H1 (cell line): ENCODE measurements around the gene POU6F2. TPM values are rescaled to one million over a fixed set of nuclear protein-coding genes. Genes with fewer than 3 reads are reported as not detected.

Experiments used
- CTCF ChIA-PET: fragments of 300-600 bp; sonication (Branson Sonifier 250); formaldehyde crosslinking; loops from one replicate; lab custom pipeline; 2021; ENCODE audit not compliant: partially characterized antibody; lab: Charles Lee
- POLR2A ChIA-PET: fragments of 300-600 bp; sonication (Branson Sonifier 250); formaldehyde crosslinking; loops from one replicate; lab custom pipeline; 2021; ENCODE audit warnings: inconsistent platforms; ENCODE audit not compliant: partially characterized antibody; lab: Charles Lee
- DNase-seq, 2 experiments: peaks; one replicate each; pipeline versions ENCODE4 v3.0.0 to v3.0.0-alpha.2; 2010 to 2022; ENCODE audit warnings: low spot score in 2 of 2, low read depth in 1 of 2, mixed read lengths in 1 of 2
- FAIRE-seq: peaks from 2 replicates; lab custom pipeline; 2011; peaks lifted over from hg19 to GRCh38; lab: Jason Lieb, UNC
- H2AFZ ChIP-seq: 2 replicates; pipeline ENCODE4 v1.8.1; 2012; ENCODE audit warnings: low read length, inconsistent platforms
- H2AK5ac ChIP-seq: 2 replicates; pipeline ENCODE4 v1.6.1; 2013; ENCODE audit warnings: low read depth, low read length
- H2BK120ac ChIP-seq: replicated peaks from 2 replicates; pipeline ENCODE3; 2013; ENCODE audit warnings: low read depth, low read length, inconsistent platforms
- H2BK12ac ChIP-seq: 2 replicates; pipeline ENCODE4 v1.6.1; 2013; ENCODE audit warnings: low read depth, low read length
- H2BK15ac ChIP-seq: 2 replicates; pipeline ENCODE4 v1.6.1; 2013; ENCODE audit warnings: low read length
- H2BK20ac ChIP-seq: 2 replicates; pipeline ENCODE4 v1.6.1; 2013; ENCODE audit warnings: low read length
- H2BK5ac ChIP-seq: 2 replicates; pipeline ENCODE4 v1.6.1; 2013; ENCODE audit warnings: low read depth, low read length
- H3K14ac ChIP-seq: 2 replicates; pipeline ENCODE4 v1.6.1; 2013; ENCODE audit warnings: inconsistent platforms; ENCODE audit not compliant: insufficient read length
- H3K18ac ChIP-seq: 2 replicates; pipeline ENCODE4 v1.6.1; 2013; ENCODE audit warnings: low read length; ENCODE audit errors: extremely low read depth
- H3K23ac ChIP-seq: 2 replicates; pipeline ENCODE4 v1.6.1; 2013; ENCODE audit warnings: inconsistent platforms; ENCODE audit not compliant: insufficient read length
- H3K23me2 ChIP-seq: 2 replicates; pipeline ENCODE4 v1.6.1; 2013; ENCODE audit warnings: low read depth, low read length
- H3K27ac ChIP-seq: 2 replicates; pipeline ENCODE4 v1.6.1; 2011; ENCODE audit warnings: low read depth, low read length, inconsistent platforms
- H3K27me3 ChIP-seq, 4 experiments: replicated peaks in 1 of 4; 1 replicate in 1 of 4; 2 replicates in 3 of 4; pipeline versions ENCODE4 v1.6.1 to v1.8.1; 2011 to 2013; ENCODE audit warnings: low read length in 3 of 4, mild to moderate bottlenecking in 3 of 4, inconsistent platforms in 2 of 4, mixed read lengths in 2 of 4, moderate library complexity in 1 of 4; ENCODE audit not compliant: control insufficient read depth in 3 of 4, insufficient read depth in 3 of 4; ENCODE audit errors: extremely low read depth in 1 of 4
- H3K36me3 ChIP-seq, 4 experiments: 2 replicates each; pipeline versions ENCODE4 v1.6.1 to v1.8.1; 2011 to 2013; ENCODE audit warnings: mild to moderate bottlenecking in 4 of 4, low read length in 3 of 4, moderate library complexity in 2 of 4, control low read depth in 1 of 4, inconsistent platforms in 1 of 4; ENCODE audit not compliant: insufficient read depth in 4 of 4, control insufficient read depth in 2 of 4
- H3K4ac ChIP-seq: replicated peaks from 2 replicates; pipeline ENCODE3; 2013; ENCODE audit warnings: low read length, low read depth, mixed read lengths, inconsistent platforms; ENCODE audit not compliant: insufficient read length
- H3K4me1 ChIP-seq, 4 experiments: replicated peaks in 1 of 4; 1 replicate in 1 of 4; 2 replicates in 3 of 4; pipeline versions ENCODE4 v1.6.1 to v1.8.1; 2011 to 2013; ENCODE audit warnings: low read length in 3 of 4, inconsistent platforms in 2 of 4, mixed read lengths in 1 of 4; ENCODE audit not compliant: insufficient read depth in 4 of 4, control insufficient read depth in 3 of 4
- H3K4me2 ChIP-seq, 2 experiments: 2 replicates each; pipeline versions ENCODE4 v1.6.1 to v1.8.1; 2011 to 2013; ENCODE audit warnings: low read depth in 2 of 2, low read length in 2 of 2, control low read depth in 1 of 2, inconsistent platforms in 1 of 2, mild to moderate bottlenecking in 1 of 2; ENCODE audit not compliant: insufficient read depth in 1 of 2
- H3K4me3 ChIP-seq, 4 experiments: fragments of 200-600, 300-600 bp in 1 of 4; sonication (generic), shearing (Covaris generic), sonication (Bioruptor Twin) in 1 of 4; 2 replicates each; pipeline versions ENCODE4 v1.5.1 to v1.8.1; 2011 to 2016; ENCODE audit warnings: low read length in 4 of 4, low read depth in 3 of 4, control low read depth in 2 of 4, inconsistent platforms in 2 of 4, mild to moderate bottlenecking in 2 of 4, mixed read lengths in 1 of 4, moderate library complexity in 1 of 4; ENCODE audit not compliant: insufficient read depth in 2 of 4; ENCODE audit errors: extremely low read depth in 1 of 4
- H3K56ac ChIP-seq: replicated peaks from 2 replicates; pipeline ENCODE3; 2013; ENCODE audit warnings: low read depth, mild to moderate bottlenecking, mixed read lengths, low read length, inconsistent platforms; ENCODE audit not compliant: insufficient read length
- H3K79me1 ChIP-seq: 2 replicates; pipeline ENCODE4 v1.6.1; 2013; ENCODE audit warnings: low read depth, low read length, control low read depth
- H3K79me2 ChIP-seq, 2 experiments: 2 replicates each; pipeline versions ENCODE4 v1.6.1 to v1.8.1; 2012 to 2013; ENCODE audit warnings: low read length in 2 of 2, mild to moderate bottlenecking in 2 of 2, inconsistent platforms in 1 of 2; ENCODE audit not compliant: insufficient read depth in 2 of 2, control insufficient read depth in 1 of 2
- H3K9ac ChIP-seq, 4 experiments: replicated peaks in 1 of 4; 1 replicate in 1 of 4; 2 replicates in 3 of 4; pipeline versions ENCODE4 v1.6.1 to v1.8.1; 2011 to 2013; ENCODE audit warnings: low read depth in 3 of 4, low read length in 3 of 4, control low read depth in 2 of 4, mild to moderate bottlenecking in 2 of 4, moderate library complexity in 2 of 4, inconsistent platforms in 1 of 4; ENCODE audit errors: extremely low read depth in 1 of 4
- H3K9me3 ChIP-seq, 2 experiments: 2 replicates each; pipeline versions ENCODE4 v1.6.1 to v1.8.1; 2012 to 2013; ENCODE audit warnings: mild to moderate bottlenecking in 2 of 2, moderate library complexity in 2 of 2, control low read depth in 1 of 2, inconsistent platforms in 1 of 2, low read depth in 1 of 2, low read length in 1 of 2, mixed read lengths in 1 of 2; ENCODE audit not compliant: insufficient read depth in 2 of 2
- H4K20me1 ChIP-seq, 2 experiments: replicated peaks in 1 of 2; 2 replicates each; pipeline versions ENCODE3 to v1.8.1; 2011 to 2013; ENCODE audit warnings: inconsistent platforms in 2 of 2, low read length in 2 of 2, mild to moderate bottlenecking in 1 of 2; ENCODE audit not compliant: insufficient read depth in 2 of 2, control insufficient read depth in 1 of 2
- H4K5ac ChIP-seq: 2 replicates; pipeline ENCODE4 v1.6.1; 2013; ENCODE audit warnings: low read length, low read depth, mixed read lengths, inconsistent platforms; ENCODE audit not compliant: insufficient read length
- H4K8ac ChIP-seq: 2 replicates; pipeline ENCODE4 v1.8.0; 2013; ENCODE audit warnings: mild to moderate bottlenecking, moderate library complexity, low read length, inconsistent platforms; ENCODE audit not compliant: insufficient read depth; ENCODE audit errors: extremely low read depth
- H4K91ac ChIP-seq: replicated peaks from 2 replicates; pipeline ENCODE3; 2013; ENCODE audit warnings: low read length, mixed read lengths, inconsistent platforms; ENCODE audit not compliant: insufficient read length
- CBX5 ChIP-seq: fragments of 300-800, 300-1000 bp; sonication (generic); IDR thresholded peaks from 2 replicates; pipeline ENCODE4 v1.7.1; 2016; ENCODE audit warnings: antibody characterized with exemption, low read length, low read depth
- CBX8 ChIP-seq: fragments of 300-800, 300-1000 bp; sonication (generic); IDR thresholded peaks from 2 replicates; pipeline ENCODE4 v1.7.1; 2016; ENCODE audit warnings: low read depth, low read length, borderline replicate concordance
- CHD1 ChIP-seq: IDR thresholded peaks from 2 replicates; pipeline ENCODE4 v1.6.1; 2012; ENCODE audit warnings: low read depth, low read length, improper control_type of control experiment
- CREB1 ChIP-seq: IDR thresholded peaks from 2 replicates; pipeline ENCODE4 v1.6.1; 2012; ENCODE audit warnings: inconsistent platforms
- E2F6 ChIP-seq: IDR thresholded peaks from 2 replicates; pipeline ENCODE4 v1.6.1; 2012; ENCODE audit warnings: inconsistent platforms
- GABPA ChIP-seq: IDR thresholded peaks from 2 replicates; pipeline ENCODE4 v1.6.1; 2011; ENCODE audit warnings: mild to moderate bottlenecking, low read length, moderate library complexity, borderline replicate concordance; ENCODE audit not compliant: insufficient read depth
- KDM5A ChIP-seq: fragments of 200-600 bp; IDR thresholded peaks from 2 replicates; pipeline ENCODE4 v1.7.1; 2012; ENCODE audit warnings: mild to moderate bottlenecking, low read length, inconsistent platforms, mixed read lengths
- MAX ChIP-seq: IDR thresholded peaks from 2 replicates; pipeline ENCODE4 v1.6.1; 2012; ENCODE audit warnings: inconsistent platforms
- NRF1 ChIP-seq: IDR thresholded peaks from 2 replicates; pipeline ENCODE4 v1.6.1; 2011; ENCODE audit warnings: mild to moderate bottlenecking, low read depth, low read length, improper control_type of control experiment
- RAD21 ChIP-seq, 2 experiments: IDR thresholded peaks in 1 of 2; conservative IDR thresholded peaks in 1 of 2; 2 replicates each; pipeline ENCODE4 v1.6.1; 2011; ENCODE audit warnings: low read depth in 2 of 2, low read length in 2 of 2, improper control_type of control experiment in 1 of 2, inconsistent platforms in 1 of 2, mild to moderate bottlenecking in 1 of 2, moderate library complexity in 1 of 2
- SP2 ChIP-seq: IDR thresholded peaks from 2 replicates; pipeline ENCODE4 v1.6.1; 2012; ENCODE audit warnings: mild to moderate bottlenecking, low read length, inconsistent platforms
- YY1 ChIP-seq: IDR thresholded peaks from 2 replicates; pipeline ENCODE4 v1.6.1; 2011; ENCODE audit warnings: low read depth, mild to moderate bottlenecking, low read length
- WGBS, 2 experiments: shearing (Covaris generic) in 1 of 2; methylation state at CpG; one replicate each; pipeline versions ENCODE4 v1.1.6 to v1.1.7; 2013 to 2015; ENCODE audit warnings: low lambda C conversion rate in 2 of 2, mixed read lengths in 2 of 2, inconsistent platforms in 1 of 2, low coverage in 1 of 2, missing lambda C conversion rate in 1 of 2; ENCODE audit not compliant: insufficient replicate concordance in 2 of 2, insufficient coverage in 1 of 2, insufficient read length in 1 of 2; ENCODE audit errors: extremely low coverage in 1 of 2, missing lambda C conversion rate in 1 of 2; 5-methylcytosine and 5-hydroxymethylcytosine counted together
- polyA plus RNA-seq, 7 experiments: library from polyadenylated mRNA; depleted of rRNA in 3 of 7; stranded (reverse) in 5 of 7; unstranded in 2 of 7; fragments of >200 nt in 5 of 7; fragments of 200-250 nt in 2 of 7; gene quantifications; 1 replicate in 5 of 7; 2 replicates in 1 of 7; 4 replicates in 1 of 7; pipeline versions ENCODE4 v1.2.1 to v1.2.3, GENCODE V29; 2011 to 2013; ENCODE audit warnings: missing spikeins in 2 of 7, mixed read lengths in 2 of 7
- total RNA-seq: library from RNA; stranded (reverse); fragmentation: NEBNext Ultra II Directional; extraction: Animal tissue kit (Norgen Biotek cat#: 25700); gene quantifications from 2 replicates; pipeline ENCODE4 v1.2.1, GENCODE V29; 2021

The POU6F2 gene
- total and polyA plus RNA-seq, 2 of the 8 experiments (the other 6 are each of a cell fraction or from before 2014, with no cell fraction given) = 1.1 to 2.0 TPM

GRCh38 chr7:38978491-38978890, 782 bp downstream of the POU6F2 start:
- Histone ChIP-seq H2BK20ac (0 out of 2 replicates have a peak overlapping the region, but pooled peaks have one; percentile 28), H3K4me3 (peak overlapping the region in 1 of 4 experiments; percentile 44; a peak in 1 of 8 replicates), H3K27ac (no peak overlapping the region), H4K91ac (no peak overlapping the region), H2AFZ (peak overlapping the region; percentile 99), H3K56ac (no peak overlapping the region), H3K23me2 (peaks cover 4% of the 10 kb centered on the region; the same call in 1 of the 2 replicates), H2BK120ac (no peak overlapping the region), H3K18ac (peak overlapping the region; percentile 38; the same call in 1 of the 2 replicates), H3K23ac (no peak overlapping the region), H4K5ac (no peak overlapping the region), H3K79me2 (no peaks in the 10 kb centered on the region), H3K9ac (peak overlapping the region in 2 of 4 experiments; percentile 16 to 28; a peak in 2 of 7 replicates), H3K4me2 (peak overlapping the region; percentile 19 to 62), H3K36me3 (no peaks in the 10 kb centered on the region), H2BK15ac (no peak overlapping the region), H3K9me3 (no peaks in the 10 kb centered on the region), H4K20me1 (no peaks in the 10 kb centered on the region), H2AK5ac (no peak overlapping the region), H2BK12ac (0 out of 2 replicates have a peak overlapping the region, but pooled peaks have one; percentile 22), H3K14ac (no peak overlapping the region), H2BK5ac (no peak overlapping the region), H3K79me1 (no peaks in the 10 kb centered on the region), H3K27me3 (no peaks in the 10 kb centered on the region; a peak in 2 of 7 replicates), H4K8ac (no peak overlapping the region), H3K4me1 (peaks cover 2 to 5% (median 3%) of the 10 kb centered on the region in 4 experiments; a peak in 4 of 7 replicates), H3K4ac (no peak overlapping the region)
- ChIA-PET POLR2A (interaction anchor here (1.2 kb wide), 1 partner anchor 8 kb away, joined by 3 read pairs; no protein-coding TSS in a partner anchor), CTCF (interaction anchor here (0.8 to 1.5 kb wide), 3 partner anchors 98 to 185 kb away, joined by 3 to 4 read pairs (median 3); no protein-coding TSS in a partner anchor)
- FAIRE-seq (peak; percentile 55), DNase-seq (no peak)
- 42% methylated on average over 5 of the region's 5 CpGs; no CpG with 5 or more reads in 1 of the 2 experiments for WGBS, 2 experiments
- TF ChIP-seq CHD1 (no peak), CBX5 (no peak), YY1 (no peak), CBX8 (no peak), SP2 (no peak), MAX (no peak), KDM5A (no peak), RAD21 (IDR thresholded peaks at IDR 0.05 in 1 of 2, conservative IDR thresholded peaks at IDR 0.05 in 1 of 2; ENCODE audit: low read depth in 2 of 2, low read length in 2 of 2) (no peak), CREB1 (no peak), GABPA (no peak), NRF1 (no peak), E2F6 (no peak)
